Hepatocyte (in vitro differentiated cells): Measurements from ENCODE around the gene DGKD. TPM values are rescaled to one million over a fixed set of nuclear protein-coding genes. Genes with fewer than 3 reads are reported as not detected.

Experiments
- DNase-seq: peaks from one replicate; pipeline ENCODE4 v3.0.0-alpha.2; 2016; ENCODE audit warnings: low spot score
- H2AFZ ChIP-seq: fragments of 200-600 bp; sonication (generic); 2 replicates; pipeline ENCODE4 v1.6.0; 2016; ENCODE audit warnings: antibody characterized with exemption, mild to moderate bottlenecking
- H3K27ac ChIP-seq: fragments of 200-600 bp; sonication (generic); 2 replicates; pipeline ENCODE4 v1.5.1; 2016; ENCODE audit warnings: mild to moderate bottlenecking
- H3K27me3 ChIP-seq: fragments of 200-600 bp; sonication (generic); 2 replicates; pipeline ENCODE4 v1.6.1; 2016
- H3K36me3 ChIP-seq: fragments of 200-600 bp; sonication (generic); replicated peaks from 2 replicates; pipeline ENCODE4 v1.5.1; 2016; ENCODE audit warnings: low read depth; ENCODE audit not compliant: insufficient read depth
- H3K4me1 ChIP-seq: fragments of 200-600 bp; sonication (generic); 2 replicates; pipeline ENCODE4 v1.5.1; 2016; ENCODE audit warnings: mild to moderate bottlenecking, moderate library complexity; ENCODE audit not compliant: insufficient read depth
- H3K4me2 ChIP-seq: fragments of 200-600 bp; sonication (generic); 2 replicates; pipeline ENCODE4 v1.6.0; 2016
- H3K4me3 ChIP-seq: fragments of 200-600 bp; sonication (generic); 2 replicates; pipeline ENCODE4 v1.5.1; 2016; ENCODE audit warnings: mild to moderate bottlenecking
- H3K79me2 ChIP-seq: fragments of 200-600 bp; sonication (generic); 2 replicates; pipeline ENCODE4 v1.6.0; 2017; ENCODE audit warnings: mild to moderate bottlenecking
- H3K9me2 ChIP-seq: fragments of 200-600 bp; sonication (generic); replicated peaks from 2 replicates; pipeline ENCODE4 v1.6.0; 2017; ENCODE audit warnings: mild to moderate bottlenecking; ENCODE audit not compliant: insufficient read depth
- H3K9me3 ChIP-seq: fragments of 200-600 bp; sonication (generic); 2 replicates; pipeline ENCODE4 v1.5.1; 2016; ENCODE audit warnings: low read depth, mild to moderate bottlenecking
- H4K20me1 ChIP-seq: fragments of 200-600 bp; sonication (generic); 2 replicates; pipeline ENCODE4 v1.6.0; 2016; ENCODE audit warnings: mild to moderate bottlenecking; ENCODE audit not compliant: insufficient read depth, poor library complexity, severe bottlenecking
- CTCF ChIP-seq: fragments of 200-600 bp; sonication (generic); IDR thresholded peaks from 2 replicates; pipeline ENCODE4 v1.5.1; 2016; ENCODE audit warnings: antibody characterized with exemption, mild to moderate bottlenecking; ENCODE audit not compliant: poor library complexity
- EZH2 ChIP-seq: fragments of 200-600 bp; sonication (generic); IDR thresholded peaks from 2 replicates; pipeline ENCODE4 v1.6.1; 2016; ENCODE audit warnings: antibody characterized with exemption, mild to moderate bottlenecking, borderline replicate concordance
- EZH2phosphoT487 ChIP-seq: fragments of 200-600 bp; sonication (generic); IDR thresholded peaks from one replicate; pipeline ENCODE4 v1.6.1; 2018; ENCODE audit warnings: antibody characterized with exemption, mild to moderate bottlenecking, low read depth, moderate library complexity; ENCODE audit not compliant: unreplicated experiment, severe bottlenecking
- WGBS: methylation state at CpG from one replicate; pipeline ENCODE4 v1.1.6; 2016; ENCODE audit warnings: low lambda C conversion rate; ENCODE audit errors: missing lambda C conversion rate; 5-methylcytosine and 5-hydroxymethylcytosine counted together
- polyA plus RNA-seq: library from polyadenylated mRNA; unstranded; fragments of >200 nt; fragmentation: Nextera tagmentation; extraction: Ambion mirVana; gene quantifications from 2 replicates; pipeline ENCODE4 v1.2.1, GENCODE V29; 2016
- total RNA-seq: library from RNA; depleted of rRNA; stranded (reverse); fragments of >200 nt; gene quantifications from 2 replicates; pipeline ENCODE4 v1.2.3, GENCODE V29; 2014

DGKD gene
- total and polyA plus RNA-seq, 2 experiments from 2014 or later: 14.2 to 14.3 TPM

- no peak overlapping the region for H3K27ac ChIP-seq
- H4K20me1 ChIP-seq: no peaks in the 10 kb centered on the region
- DNase-seq: no peak
- H3K27me3 ChIP-seq: no peaks in the 10 kb centered on the region
- no peaks in the 10 kb centered on the region for H3K79me2 ChIP-seq
- no peak overlapping the region for H2AFZ ChIP-seq
- H3K4me1 ChIP-seq: no peaks in the 10 kb centered on the region
- TF ChIP-seq CTCF: no peak
- TF ChIP-seq EZH2phosphoT487: no peak
- no peak for TF ChIP-seq EZH2
- no peak overlapping the region for H3K4me3 ChIP-seq
- no peaks in the 10 kb centered on the region for H3K9me2 ChIP-seq
- WGBS: 97% methylated on average over 18 of the region's 21 CpGs
- no peaks in the 10 kb centered on the region for H3K36me3 ChIP-seq
- no peaks in the 10 kb centered on the region for H3K9me3 ChIP-seq
- no peak overlapping the region for H3K4me2 ChIP-seq
Observed at GRCh38 chr2:233462826-233463470, 108.7 kb downstream of the DGKD start.

GRCh38 chr2:233463586-233463985 is 109.3 kb downstream of the DGKD start:
- Histone ChIP-seq H3K9me3 (no peaks in the 10 kb centered on the region), H3K27me3 (no peaks in the 10 kb centered on the region), H3K4me1 (no peaks in the 10 kb centered on the region), H3K79me2 (no peaks in the 10 kb centered on the region), H3K27ac (no peak overlapping the region), H2AFZ (no peak overlapping the region), H3K4me2 (no peak overlapping the region), H4K20me1 (no peaks in the 10 kb centered on the region), H3K36me3 (no peaks in the 10 kb centered on the region), H3K9me2 (no peaks in the 10 kb centered on the region), H3K4me3 (no peak overlapping the region)
- 96% methylated on average over 16 of the region's 16 CpGs for WGBS
- TF ChIP-seq EZH2phosphoT487 (no peak), CTCF (no peak), EZH2 (no peak)
- DNase-seq: no peak

- H4K20me1 ChIP-seq: no peaks in the 10 kb centered on the region
- H3K27me3 ChIP-seq: no peaks in the 10 kb centered on the region
- H3K36me3 ChIP-seq: no peaks in the 10 kb centered on the region
- H3K4me1 ChIP-seq: no peaks in the 10 kb centered on the region
- no peak overlapping the region for H3K4me3 ChIP-seq
- no peaks in the 10 kb centered on the region for H3K79me2 ChIP-seq
- 95% methylated on average over 19 of the region's 19 CpGs for WGBS
- no peak overlapping the region for H2AFZ ChIP-seq
- no peak overlapping the region for H3K4me2 ChIP-seq
- TF ChIP-seq EZH2 (no peak), CTCF (no peak), EZH2phosphoT487 (no peak)
- no peak overlapping the region for H3K27ac ChIP-seq
- DNase-seq: no peak
- H3K9me2 ChIP-seq: no peaks in the 10 kb centered on the region
- no peaks in the 10 kb centered on the region for H3K9me3 ChIP-seq
Observed at GRCh38 chr2:233464056-233464455, 109.8 kb downstream of the DGKD start.
